Measurements from ENCODE around the gene CFDP1.

DNA sequence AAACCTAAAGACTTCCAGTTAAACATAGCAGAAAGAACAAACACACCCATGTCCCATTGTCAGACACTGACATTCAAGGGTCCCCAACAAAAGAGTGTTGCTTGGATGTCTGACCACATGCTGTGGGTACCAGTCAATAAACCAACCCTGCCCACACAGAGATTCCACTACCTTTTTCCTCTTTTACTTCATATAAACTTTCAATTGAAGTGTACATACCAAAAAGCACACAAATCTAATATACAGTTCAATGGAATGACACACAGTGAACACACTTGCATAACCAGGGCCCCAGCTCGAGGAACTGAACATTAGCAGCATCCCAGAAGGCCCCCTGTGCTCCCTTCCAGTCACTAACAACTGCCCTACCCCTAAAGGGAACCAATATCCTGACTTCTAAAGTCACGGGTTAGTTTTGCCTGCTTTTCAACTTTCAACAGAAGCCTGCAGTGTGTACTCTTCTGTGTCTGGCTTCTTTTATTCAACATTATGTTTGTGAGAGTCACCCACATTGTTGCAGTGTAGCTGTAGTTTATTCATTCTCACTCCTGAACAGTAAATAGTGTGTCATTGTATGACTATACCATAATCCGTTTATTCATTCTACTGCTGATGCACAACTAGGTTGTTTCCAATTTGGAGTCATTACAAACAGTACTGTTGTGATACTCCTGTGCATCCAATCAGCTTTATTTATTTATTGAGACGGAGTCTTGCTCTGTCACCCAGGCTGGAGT is 18.0 kb downstream of the CFDP1 start:
- TF ChIP-seq CTCF (conservative IDR thresholded peaks at IDR 0.05) (no peak), EZH2 (IDR thresholded peaks at IDR 0.05; ENCODE audit: low read depth) (no peak)

All from PC-9 (cell line).